Neuron (in vitro differentiated cells): ENCODE data around the gene STRIP2.
"Not testable (repeated sequence)": the region's sequence is repeated elsewhere in the genome, so short reads cannot be mapped to it uniquely, and the experiment has no call there.

Experiments
- H2AFZ ChIP-seq: one replicate; pipeline ENCODE4 v1.6.1; 2013; ENCODE audit warnings: low read depth, mild to moderate bottlenecking, inconsistent platforms, low read length, moderate library complexity
- H3K27me3 ChIP-seq: one replicate; pipeline ENCODE4 v1.6.1; 2013; ENCODE audit warnings: low read length; ENCODE audit not compliant: insufficient read depth
- H3K36me3 ChIP-seq: one replicate; pipeline ENCODE4 v1.6.1; 2013; ENCODE audit warnings: low read length; ENCODE audit not compliant: insufficient read depth
- H3K4me1 ChIP-seq: one replicate; pipeline ENCODE4 v1.6.1; 2013; ENCODE audit warnings: low read length; ENCODE audit not compliant: insufficient read depth
- H3K4me3 ChIP-seq: 2 replicates; pipeline ENCODE4 v1.5.1; 2013; ENCODE audit warnings: mild to moderate bottlenecking, low read length, moderate library complexity
- H3K9me3 ChIP-seq: one replicate; pipeline ENCODE4 v1.6.1; 2013; ENCODE audit warnings: low read length

The STRIP2 gene

GRCh38 chr7:129394982-129395914 is 39.0 kb upstream of the STRIP2 start:
- Histone ChIP-seq H3K27me3 (no peaks in the 10 kb centered on the region), H3K36me3 (peaks cover 65% of the 10 kb centered on the region), H3K4me3 (no peak overlapping the region), H3K4me1 (no peaks in the 10 kb centered on the region), H2AFZ (no peak overlapping the region), H3K9me3 (no peaks in the 10 kb centered on the region)

GRCh38 chr7:129401228-129401966 is 32.8 kb upstream of the STRIP2 start:
- no peak overlapping the region for H2AFZ ChIP-seq
- H3K4me3 ChIP-seq: no peak overlapping the region
- no peaks in the 10 kb centered on the region for H3K9me3 ChIP-seq
- peaks cover 75% of the 10 kb centered on the region for H3K36me3 ChIP-seq
- H3K4me1 ChIP-seq: no peaks in the 10 kb centered on the region
- H3K27me3 ChIP-seq: no peaks in the 10 kb centered on the region

- no peak overlapping the region for H3K4me3 ChIP-seq
- H3K9me3 ChIP-seq: no peaks in the 10 kb centered on the region
- H3K27me3 ChIP-seq: no peaks in the 10 kb centered on the region
- H3K36me3 ChIP-seq: peaks cover 75% of the 10 kb centered on the region
- H2AFZ ChIP-seq: no peak overlapping the region
- no peaks in the 10 kb centered on the region for H3K4me1 ChIP-seq
These were observed 32.0 kb upstream of the STRIP2 start for GRCh38 chr7:129401967-129402860.

GRCh38 chr7:129405527-129405926 is 28.7 kb upstream of the STRIP2 start:
- no peak overlapping the region for H3K4me3 ChIP-seq
- H2AFZ ChIP-seq: no peak overlapping the region
- H3K9me3 ChIP-seq: no peaks in the 10 kb centered on the region
- H3K27me3 ChIP-seq: no peaks in the 10 kb centered on the region
- peaks cover 88% of the 10 kb centered on the region for H3K36me3 ChIP-seq
- no peaks in the 10 kb centered on the region for H3K4me1 ChIP-seq

GRCh38 chr7:129410238-129410637 is 24.0 kb upstream of the STRIP2 start:
- H3K4me3 ChIP-seq, H2AFZ ChIP-seq, H3K27me3 ChIP-seq, H3K9me3 ChIP-seq, H3K4me1 ChIP-seq: not testable (repeated sequence)
- peaks cover 89% of the 10 kb centered on the region for H3K36me3 ChIP-seq

- H3K4me1 ChIP-seq: no peaks in the 10 kb centered on the region
- no peak overlapping the region for H2AFZ ChIP-seq
- H3K4me3 ChIP-seq: no peak overlapping the region
- H3K9me3 ChIP-seq: peaks cover 2% of the 10 kb centered on the region
- H3K36me3 ChIP-seq: peaks cover 74% of the 10 kb centered on the region
- H3K27me3 ChIP-seq: no peaks in the 10 kb centered on the region
These were observed 21.7 kb upstream of the STRIP2 start for GRCh38 chr7:129412501-129412900.

- H2AFZ ChIP-seq: no peak overlapping the region
- H3K9me3 ChIP-seq: peaks cover 2% of the 10 kb centered on the region
- no peak overlapping the region for H3K4me3 ChIP-seq
- H3K36me3 ChIP-seq: peaks cover 65% of the 10 kb centered on the region
- H3K27me3 ChIP-seq: no peaks in the 10 kb centered on the region
- H3K4me1 ChIP-seq: no peaks in the 10 kb centered on the region
These were observed 17.2 kb upstream of the STRIP2 start for GRCh38 chr7:129417073-129417472.

- Histone ChIP-seq H3K4me3 (no peak overlapping the region), H3K36me3 (peaks cover 80% of the 10 kb centered on the region), H2AFZ (no peak overlapping the region), H3K27me3 (no peaks in the 10 kb centered on the region), H3K9me3 (no peaks in the 10 kb centered on the region), H3K4me1 (no peaks in the 10 kb centered on the region)
These were observed 12.4 kb upstream of the STRIP2 start for GRCh38 chr7:129421717-129422250.

- Histone ChIP-seq H3K4me1 (no peaks in the 10 kb centered on the region), H3K4me3 (no peak overlapping the region), H3K36me3 (peaks cover 85% of the 10 kb centered on the region), H2AFZ (no peak overlapping the region), H3K9me3 (no peaks in the 10 kb centered on the region), H3K27me3 (no peaks in the 10 kb centered on the region)
These were observed 11.5 kb upstream of the STRIP2 start for GRCh38 chr7:129422727-129423126.

GRCh38 chr7:129423700-129424410 is 10.4 kb upstream of the STRIP2 start:
- no peak overlapping the region for H2AFZ ChIP-seq
- H3K4me3 ChIP-seq: no peak overlapping the region
- H3K36me3 ChIP-seq: peaks cover 91% of the 10 kb centered on the region
- H3K9me3 ChIP-seq: no peaks in the 10 kb centered on the region
- no peaks in the 10 kb centered on the region for H3K4me1 ChIP-seq
- H3K27me3 ChIP-seq: no peaks in the 10 kb centered on the region

GRCh38 chr7:129426482-129426881 is 7.8 kb upstream of the STRIP2 start:
- H3K9me3 ChIP-seq: no peaks in the 10 kb centered on the region
- no peak overlapping the region for H2AFZ ChIP-seq
- no peaks in the 10 kb centered on the region for H3K27me3 ChIP-seq
- H3K36me3 ChIP-seq: peaks cover 84% of the 10 kb centered on the region
- no peak overlapping the region for H3K4me3 ChIP-seq
- no peaks in the 10 kb centered on the region for H3K4me1 ChIP-seq

- Histone ChIP-seq H3K27me3 (no peaks in the 10 kb centered on the region), H3K36me3 (peaks cover 74% of the 10 kb centered on the region), H2AFZ (no peak overlapping the region), H3K9me3 (no peaks in the 10 kb centered on the region), H3K4me1 (no peaks in the 10 kb centered on the region), H3K4me3 (no peak overlapping the region)
These were observed 6.6 kb upstream of the STRIP2 start for GRCh38 chr7:129427526-129428045.
